Thyroid gland (tissue), 4 donors: Measurements from ENCODE around the gene STH. TPM values are rescaled to one million over a fixed set of nuclear protein-coding genes. Genes with fewer than 3 reads are reported as not detected.

ENCODE experiments used
- DNase-seq, 2 donors: peaks; one replicate each; pipeline ENCODE4 v3.0.0-alpha.2; 2019
- H3K27ac ChIP-seq, 3 donors: fragments of 200-600 bp; sonication (generic); 1 replicate in 2 of 3; 2 replicates in 1 of 3; pipeline ENCODE4 v1.5.1; 2016 to 2019; ENCODE audit warnings: mild to moderate bottlenecking in 1 of 3, moderate library complexity in 1 of 3
- H3K27me3 ChIP-seq: fragments of 200-600 bp; sonication (generic); one replicate; pipeline ENCODE4 v1.5.1; 2019
- H3K36me3 ChIP-seq, 2 donors: fragments of 200-600 bp; sonication (generic); one replicate each; pipeline ENCODE4 v1.5.1; 2016 to 2019
- H3K4me1 ChIP-seq, 2 donors: fragments of 200-600 bp; sonication (generic); one replicate each; pipeline ENCODE4 v1.5.1; 2017 to 2019
- H3K4me3 ChIP-seq, 3 donors: fragments of 200-600 bp; sonication (generic); replicated peaks in 1 of 3; 1 replicate in 2 of 3; 2 replicates in 1 of 3; pipeline ENCODE4 v1.5.1; 2016; ENCODE audit warnings: mild to moderate bottlenecking in 1 of 3
- H3K9me3 ChIP-seq: fragments of 200-600 bp; sonication (generic); one replicate; pipeline ENCODE4 v1.5.1; 2017
- POLR2A ChIP-seq, 2 donors: fragments of 450-650 bp; IDR thresholded peaks; one replicate each; pipeline ENCODE4 v1.6.1; 2017; ENCODE audit warnings: antibody characterized with exemption in 2 of 2, mild to moderate bottlenecking in 2 of 2, moderate library complexity in 1 of 2
- WGBS, 2 donors: methylation state at CpG; one replicate each; pipeline ENCODE4 v1.1.5; 2017; 5-methylcytosine and 5-hydroxymethylcytosine counted together
- intact Hi-C: fragments of 100-400 bp; cut with DNase I; formaldehyde crosslinking; loops from one replicate; pipeline ENCODE4 v1.15.1; 2023
- total RNA-seq, 4 donors: library from RNA; depleted of rRNA; stranded (reverse); fragments of >200 nt; gene quantifications; one replicate each; pipeline ENCODE4 v1.2.3, GENCODE V29; 2016
- TF ChIP-seq, protein P1 (sequence below), 6 experiments: fragments of 200-600 bp in 3 of 6; fragments of 450-650 bp in 3 of 6; sonication (generic) in 3 of 6; IDR thresholded peaks; one replicate each; pipeline ENCODE4 v1.5.1; 2016 to 2019; ENCODE audit warnings: antibody characterized with exemption in 6 of 6, mild to moderate bottlenecking in 2 of 6, inconsistent platforms in 1 of 6, moderate library complexity in 1 of 6

Gene STH
- total RNA-seq, 4 donors from 2014 or later, result not detected

- whole genome bisulfite sequencing, 2 donors, result 83 to 84% methylated on average over 5 of the region's 5 CpGs
- DNase-seq, result no peak
- intact Hi-C loops, result no loop called here
- H3K36me3 ChIP-seq, result no peaks in the 10 kb centered on the region
- no peaks in the 10 kb centered on the region for H3K9me3 ChIP-seq
- no peak overlapping the region for H3K4me3 ChIP-seq
- H3K4me1 ChIP-seq, result no peaks in the 10 kb centered on the region
- H3K27me3 ChIP-seq, result no peaks in the 10 kb centered on the region
- H3K27ac ChIP-seq, result no peak overlapping the region
- TF ChIP-seq, protein P1, sequence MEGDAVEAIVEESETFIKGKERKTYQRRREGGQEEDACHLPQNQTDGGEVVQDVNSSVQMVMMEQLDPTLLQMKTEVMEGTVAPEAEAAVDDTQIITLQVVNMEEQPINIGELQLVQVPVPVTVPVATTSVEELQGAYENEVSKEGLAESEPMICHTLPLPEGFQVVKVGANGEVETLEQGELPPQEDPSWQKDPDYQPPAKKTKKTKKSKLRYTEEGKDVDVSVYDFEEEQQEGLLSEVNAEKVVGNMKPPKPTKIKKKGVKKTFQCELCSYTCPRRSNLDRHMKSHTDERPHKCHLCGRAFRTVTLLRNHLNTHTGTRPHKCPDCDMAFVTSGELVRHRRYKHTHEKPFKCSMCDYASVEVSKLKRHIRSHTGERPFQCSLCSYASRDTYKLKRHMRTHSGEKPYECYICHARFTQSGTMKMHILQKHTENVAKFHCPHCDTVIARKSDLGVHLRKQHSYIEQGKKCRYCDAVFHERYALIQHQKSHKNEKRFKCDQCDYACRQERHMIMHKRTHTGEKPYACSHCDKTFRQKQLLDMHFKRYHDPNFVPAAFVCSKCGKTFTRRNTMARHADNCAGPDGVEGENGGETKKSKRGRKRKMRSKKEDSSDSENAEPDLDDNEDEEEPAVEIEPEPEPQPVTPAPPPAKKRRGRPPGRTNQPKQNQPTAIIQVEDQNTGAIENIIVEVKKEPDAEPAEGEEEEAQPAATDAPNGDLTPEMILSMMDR (IDR thresholded peaks at IDR 0.05), result no peak
Measured at GRCh38 chr17:45963283-45963682, 35.8 kb upstream of the STH start.

DNA sequence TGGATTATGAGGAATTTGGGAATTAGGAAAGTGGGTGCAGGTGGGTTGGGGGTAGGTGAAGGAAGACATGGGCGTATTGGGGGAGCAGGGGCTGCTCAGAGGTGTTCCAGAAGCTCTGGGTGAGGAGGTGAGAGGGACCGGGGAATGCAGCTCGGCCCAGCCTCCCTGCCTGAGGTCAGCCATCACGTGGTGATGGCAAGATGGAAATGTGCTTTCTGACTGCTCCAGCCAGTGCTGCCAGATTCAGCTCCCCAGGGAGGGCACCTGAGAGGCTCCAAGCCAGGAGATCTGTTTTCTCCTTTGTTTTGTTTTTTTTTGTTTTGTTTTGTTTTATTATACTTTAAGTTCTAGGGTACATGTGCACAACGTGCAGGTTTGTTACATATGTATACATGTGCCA lies 35.2 kb upstream of the STH start:
- no peaks in the 10 kb centered on the region for H3K27me3 ChIP-seq
- H3K9me3 ChIP-seq, result no peaks in the 10 kb centered on the region
- H3K36me3 ChIP-seq, result no peaks in the 10 kb centered on the region
- 66 to 70% methylated on average over 5 of the region's 5 CpGs for WGBS, 2 donors
- intact Hi-C loops, result no loop called here
- no peak overlapping the region for H3K4me3 ChIP-seq
- TF ChIP-seq, protein P1 (IDR thresholded peaks at IDR 0.05), result no peak
- TF ChIP-seq POLR2A (IDR thresholded peaks at IDR 0.05), result no peak
- no peak overlapping the region for H3K27ac ChIP-seq
- H3K4me1 ChIP-seq, result no peaks in the 10 kb centered on the region
- no peak for DNase-seq

DNA sequence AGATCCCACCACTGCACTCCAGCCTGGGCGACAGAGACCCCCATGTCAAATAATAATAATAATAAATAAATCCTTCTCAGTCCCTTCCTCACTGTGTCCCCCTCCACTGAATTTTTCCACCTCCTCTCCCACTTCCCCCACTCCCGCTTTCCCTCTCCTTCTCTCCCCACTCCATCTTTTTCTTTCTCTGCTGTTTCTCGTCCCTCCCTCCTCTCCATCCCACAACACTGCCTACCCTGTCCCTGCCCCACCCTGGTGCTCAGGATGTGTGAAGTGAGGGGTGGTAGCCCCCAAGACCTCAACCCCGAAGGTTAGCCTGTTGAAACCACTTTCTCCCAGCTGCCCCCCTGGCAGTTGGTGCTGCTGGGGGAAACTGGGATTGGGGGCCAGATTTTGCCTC lies 34.4 kb upstream of the STH start:
- Histone ChIP-seq H3K4me1 (no peaks in the 10 kb centered on the region), H3K27ac (no peak overlapping the region), H3K36me3 (no peaks in the 10 kb centered on the region), H3K27me3 (no peaks in the 10 kb centered on the region), H3K9me3 (no peaks in the 10 kb centered on the region), H3K4me3 (no peak overlapping the region)
- DNase-seq, result no peak
- intact Hi-C loops, result no loop called here
- 86 to 94% methylated on average over 4 of the region's 4 CpGs for WGBS, 2 donors
- no peak for TF ChIP-seq POLR2A (IDR thresholded peaks at IDR 0.05)
- TF ChIP-seq, protein P1 (IDR thresholded peaks at IDR 0.05), result no peak

- 51 to 74% methylated on average over 4 of the region's 4 CpGs for WGBS, 2 donors
- TF ChIP-seq, protein P1 (IDR thresholded peaks at IDR 0.05), result no peak
- TF ChIP-seq POLR2A (IDR thresholded peaks at IDR 0.05), result no peak
Measured at GRCh38 chr17:45965812-45966211, 33.2 kb upstream of the STH start.

GRCh38 chr17:45966606-45967280 lies 32.3 kb upstream of the STH start:
- 55% methylated on average over 2 of the region's 2 CpGs for WGBS, 2 donors
- H3K4me3 ChIP-seq, result no peak overlapping the region
- no peak for DNase-seq
- H3K27ac ChIP-seq, result no peak overlapping the region
- no peaks in the 10 kb centered on the region for H3K4me1 ChIP-seq
- intact Hi-C loops, result no loop called here
- H3K9me3 ChIP-seq, result no peaks in the 10 kb centered on the region
- no peaks in the 10 kb centered on the region for H3K36me3 ChIP-seq
- TF ChIP-seq POLR2A (IDR thresholded peaks at IDR 0.05), result no peak
- TF ChIP-seq, protein P1 (IDR thresholded peaks at IDR 0.05), result no peak
- H3K27me3 ChIP-seq, result no peaks in the 10 kb centered on the region

More at GRCh38 chr17:45965812-45966211, 33.2 kb upstream of the STH start:
- DNase-seq, result no peak
- Histone ChIP-seq H3K27ac (no peak overlapping the region), H3K36me3 (no peaks in the 10 kb centered on the region), H3K4me1 (no peaks in the 10 kb centered on the region), H3K27me3 (no peaks in the 10 kb centered on the region), H3K9me3 (no peaks in the 10 kb centered on the region), H3K4me3 (no peak overlapping the region)
- intact Hi-C loops, result no loop called here
